A673 (cell line): ENCODE measurements around the gene LPP.

Experiments
- EZH2 ChIP-seq: fragments of 200-600 bp; sonication (generic); IDR thresholded peaks from 2 replicates; pipeline ENCODE4 v1.6.1; 2017; ENCODE audit warnings: borderline replicate concordance, low read depth, mild to moderate bottlenecking, mixed read lengths, antibody characterized with exemption, low read length; ENCODE audit not compliant: poor library complexity, severe bottlenecking
- TF ChIP-seq, protein P1 (sequence below): fragments of 300-800, 200-600 bp; sonication (generic); conservative IDR thresholded peaks from 2 replicates; pipeline ENCODE4 v1.5.1; 2017; ENCODE audit warnings: low read depth, mild to moderate bottlenecking, antibody characterized with exemption, low read length, moderate library complexity, mixed read lengths

DNA sequence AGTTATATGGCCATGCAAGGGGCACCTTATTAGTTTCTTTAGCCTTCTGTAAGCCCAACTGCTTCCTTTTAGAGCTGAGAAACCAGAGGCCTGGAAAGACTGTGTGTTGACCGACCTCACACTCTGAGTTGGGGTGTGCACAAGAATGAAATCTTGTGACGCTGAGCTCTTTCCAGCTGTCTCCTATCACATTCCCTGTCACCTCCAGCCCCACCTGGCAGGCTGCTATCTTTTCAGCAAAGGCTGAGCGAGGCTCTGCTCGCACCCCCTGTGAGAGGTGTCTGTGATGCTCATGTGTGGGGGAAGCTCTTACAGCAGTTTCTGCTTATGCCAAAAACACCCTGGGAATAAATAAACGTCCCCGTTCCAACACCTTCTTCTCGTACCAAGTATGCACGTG is 27.0 kb upstream of the LPP start:
- TF ChIP-seq, protein P1, sequence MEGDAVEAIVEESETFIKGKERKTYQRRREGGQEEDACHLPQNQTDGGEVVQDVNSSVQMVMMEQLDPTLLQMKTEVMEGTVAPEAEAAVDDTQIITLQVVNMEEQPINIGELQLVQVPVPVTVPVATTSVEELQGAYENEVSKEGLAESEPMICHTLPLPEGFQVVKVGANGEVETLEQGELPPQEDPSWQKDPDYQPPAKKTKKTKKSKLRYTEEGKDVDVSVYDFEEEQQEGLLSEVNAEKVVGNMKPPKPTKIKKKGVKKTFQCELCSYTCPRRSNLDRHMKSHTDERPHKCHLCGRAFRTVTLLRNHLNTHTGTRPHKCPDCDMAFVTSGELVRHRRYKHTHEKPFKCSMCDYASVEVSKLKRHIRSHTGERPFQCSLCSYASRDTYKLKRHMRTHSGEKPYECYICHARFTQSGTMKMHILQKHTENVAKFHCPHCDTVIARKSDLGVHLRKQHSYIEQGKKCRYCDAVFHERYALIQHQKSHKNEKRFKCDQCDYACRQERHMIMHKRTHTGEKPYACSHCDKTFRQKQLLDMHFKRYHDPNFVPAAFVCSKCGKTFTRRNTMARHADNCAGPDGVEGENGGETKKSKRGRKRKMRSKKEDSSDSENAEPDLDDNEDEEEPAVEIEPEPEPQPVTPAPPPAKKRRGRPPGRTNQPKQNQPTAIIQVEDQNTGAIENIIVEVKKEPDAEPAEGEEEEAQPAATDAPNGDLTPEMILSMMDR: no peak
- TF ChIP-seq EZH2: no peak
